ENCODE measurements around the gene GRID1.

- TF ChIP-seq CTCF (IDR thresholded peaks at IDR 0.05) (no peak), POLR2A (IDR thresholded peaks at IDR 0.05) (no peak)
These were observed 718.9 kb downstream of the GRID1 start for GRCh38 chr10:85647741-85648140.
